Activated CD4-positive, alpha-beta T cell treated with anti-CD3 and anti-CD28 coated beads for 36 hours (primary cell): Measurements from ENCODE around the gene TAL1. TPM values are rescaled to one million over a fixed set of nuclear protein-coding genes. Genes with fewer than 3 reads are reported as not detected.

ENCODE experiments used
- ATAC-seq: fragments of 200-7000 bp; cut with Tn5 transposase; one replicate; pipeline ENCODE4 v1.10.0; 2021; ENCODE audit warnings: mild to moderate bottlenecking, moderate library complexity
- CTCF ChIA-PET: fragments of 350-600 bp; sonication (Branson Sonifier 250); formaldehyde crosslinking; loops from one replicate; lab custom pipeline; 2021; ENCODE audit warnings: antibody characterized with exemption; lab: Charles Lee
- POLR2A ChIA-PET: fragments of 350-600 bp; sonication (Branson Sonifier 250); formaldehyde crosslinking; loops from one replicate; lab custom pipeline; 2021; ENCODE audit warnings: antibody characterized with exemption, inconsistent platforms; lab: Charles Lee
- DNase-seq: peaks from one replicate; pipeline ENCODE4 v3.0.0-alpha.2; 2020
- H3K27ac Mint-ChIP-seq: one replicate; pipeline ENCODE4 v1.8.0; 2021; ENCODE audit warnings: mixed read lengths
- H3K27me3 Mint-ChIP-seq: one replicate; pipeline ENCODE4 v1.8.0; 2021; ENCODE audit warnings: mixed read lengths
- H3K36me3 Mint-ChIP-seq: one replicate; pipeline ENCODE4 v1.8.0; 2021; ENCODE audit warnings: low read depth, mixed read lengths
- H3K4me1 Mint-ChIP-seq: one replicate; pipeline ENCODE4 v1.8.0; 2021; ENCODE audit warnings: mixed read lengths
- H3K4me3 Mint-ChIP-seq: one replicate; pipeline ENCODE4 v1.8.0; 2021; ENCODE audit warnings: mild to moderate bottlenecking, moderate library complexity, mixed read lengths
- H3K9me3 Mint-ChIP-seq: one replicate; pipeline ENCODE4 v1.8.0; 2021; ENCODE audit warnings: low read depth, mixed read lengths
- intact Hi-C, 2 experiments: fragments of 100-400 bp; cut with DNase I in 1 of 2; cut with micrococcal nuclease in 1 of 2; formaldehyde crosslinking; loops; one replicate each; pipeline versions ENCODE4 v1.14.2 to v1.15.1; 2022 to 2024; cut with DNase I, micrococcal nuclease
- total RNA-seq, 2 experiments: library from RNA; stranded (reverse); gene quantifications; one replicate each; pipeline ENCODE4 v1.2.3, GENCODE V29; 2021

TAL1 gene
- total RNA-seq, 2 experiments from 2014 or later, result 0.19 TPM; not detected in 1

DNA sequence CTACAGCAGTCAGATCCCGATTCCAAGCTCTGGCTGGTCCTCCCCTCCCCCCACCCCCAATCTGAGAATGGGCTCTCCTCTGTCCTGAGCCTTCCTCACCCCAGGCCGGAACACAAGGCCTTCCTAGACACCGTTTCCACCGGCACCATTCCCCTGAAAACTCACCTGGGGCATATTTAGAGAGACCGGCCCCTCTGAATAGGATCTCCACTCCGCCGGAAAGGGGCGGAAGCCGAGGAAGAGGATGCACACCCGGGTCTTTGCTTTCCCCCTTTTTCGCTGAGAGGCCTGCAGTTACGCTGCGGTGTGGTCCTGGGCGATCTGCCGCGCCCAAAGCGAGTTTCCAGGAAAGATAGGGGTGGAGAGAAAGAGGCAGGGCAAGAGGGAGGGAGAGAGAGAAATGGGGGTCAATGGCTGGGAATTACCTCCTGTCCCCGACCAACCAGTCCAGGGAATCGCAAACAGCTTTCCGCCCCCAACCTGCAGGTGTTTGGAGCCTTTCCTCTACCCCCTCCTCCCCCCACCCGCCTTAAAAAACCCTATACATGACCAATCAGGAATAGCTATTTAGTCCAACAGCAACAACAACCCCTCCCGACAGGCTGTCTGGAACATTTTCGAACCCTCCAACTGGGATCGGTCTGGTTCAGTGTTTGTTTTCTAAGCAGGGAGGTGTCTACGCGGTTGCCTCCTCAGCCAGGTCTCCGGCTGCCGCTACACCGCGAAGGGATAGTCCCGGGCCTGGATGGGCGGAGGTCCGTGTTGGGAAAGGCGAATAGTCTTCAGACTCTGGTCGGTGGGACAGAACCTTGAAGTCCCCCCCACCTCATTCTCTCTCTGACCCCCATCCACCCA is 2.8 kb downstream of the TAL1 start:
- Mint-ChIP-seq H3K27me3 (peaks cover 72% of the 10 kb centered on the region), H3K4me1 (peaks cover 26% of the 10 kb centered on the region), H3K4me3 (no peak overlapping the region), H3K27ac (no peak overlapping the region), H3K36me3 (no peaks in the 10 kb centered on the region), H3K9me3 (no peaks in the 10 kb centered on the region)
- ATAC-seq (no peak), DNase-seq (no peak)
- ChIA-PET POLR2A (interaction anchor here (1.0 kb wide), 1 partner anchor 112 kb away, joined by 3 read pairs; no protein-coding TSS in a partner anchor), CTCF (interaction anchor here (0.7 to 3.1 kb wide), 6 partner anchors 34 to 873 kb away, joined by 3 to 9 read pairs (median 3); no protein-coding TSS in a partner anchor)
- intact Hi-C loops, result loop anchor here in 1 of 2 experiments (10.0 kb wide), 1 partner anchor 216 kb away; no protein-coding TSS in a partner anchor

- intact Hi-C loops, result loop anchor here in 1 of 2 experiments (10.0 kb wide), 1 partner anchor 216 kb away; no protein-coding TSS in a partner anchor
- H3K27me3 Mint-ChIP-seq, result peaks cover 65% of the 10 kb centered on the region
- no peak for DNase-seq
- peaks cover 26% of the 10 kb centered on the region for H3K4me1 Mint-ChIP-seq
- ChIA-PET CTCF (interaction anchor here (0.7 to 3.1 kb wide), 5 partner anchors 35 to 874 kb away, joined by 3 to 9 read pairs (median 3); no protein-coding TSS in a partner anchor), POLR2A (interaction anchor here (1.0 kb wide), 1 partner anchor 113 kb away, joined by 3 read pairs; no protein-coding TSS in a partner anchor)
- H3K27ac Mint-ChIP-seq, result no peak overlapping the region
- H3K9me3 Mint-ChIP-seq, result no peaks in the 10 kb centered on the region
- no peaks in the 10 kb centered on the region for H3K36me3 Mint-ChIP-seq
- no peak overlapping the region for H3K4me3 Mint-ChIP-seq
- no peak for ATAC-seq
Observed at GRCh38 chr1:47228644-47229030, 3.4 kb downstream of the TAL1 start.

- Mint-ChIP-seq H3K4me3 (no peak overlapping the region), H3K27me3 (peaks cover 55% of the 10 kb centered on the region), H3K36me3 (no peaks in the 10 kb centered on the region), H3K27ac (no peak overlapping the region), H3K9me3 (no peaks in the 10 kb centered on the region), H3K4me1 (peaks cover 26% of the 10 kb centered on the region)
- CTCF ChIA-PET, result interaction anchor here (0.7 to 3.1 kb wide), 4 partner anchors 35 to 209 kb away, joined by 3 to 9 read pairs (median 4); no protein-coding TSS in a partner anchor
- no peak for DNase-seq
- POLR2A ChIA-PET, result no interaction called here
- intact Hi-C loops, result loop anchor here in 1 of 2 experiments (10.0 kb wide), 1 partner anchor 217 kb away; no protein-coding TSS in a partner anchor
- ATAC-seq, result no peak
Observed at GRCh38 chr1:47227341-47228232, 4.4 kb downstream of the TAL1 start.

- no peaks in the 10 kb centered on the region for H3K36me3 Mint-ChIP-seq
- ChIA-PET CTCF (interaction anchor here (1.0 to 3.1 kb wide), 2 partner anchors 34 to 42 kb away, joined by 4 to 9 read pairs; no protein-coding TSS in a partner anchor), POLR2A (no interaction called here)
- intact Hi-C loops, result loop anchor here in 1 of 2 experiments (10.0 kb wide), 1 partner anchor 218 kb away; no protein-coding TSS in a partner anchor
- no peaks in the 10 kb centered on the region for H3K9me3 Mint-ChIP-seq
- no peak overlapping the region for H3K4me3 Mint-ChIP-seq
- DNase-seq (no peak), ATAC-seq (no peak)
- H3K27me3 Mint-ChIP-seq, result peaks cover 51% of the 10 kb centered on the region
- H3K4me1 Mint-ChIP-seq, result peaks cover 22% of the 10 kb centered on the region
- H3K27ac Mint-ChIP-seq, result no peak overlapping the region
Observed at GRCh38 chr1:47226839-47227215, 5.2 kb downstream of the TAL1 start.

- Mint-ChIP-seq H3K9me3 (no peaks in the 10 kb centered on the region), H3K4me1 (peaks cover 17% of the 10 kb centered on the region), H3K27ac (no peak overlapping the region), H3K4me3 (no peak overlapping the region), H3K36me3 (no peaks in the 10 kb centered on the region), H3K27me3 (peaks cover 46% of the 10 kb centered on the region)
- DNase-seq, result no peak
- no peak for ATAC-seq
- ChIA-PET CTCF (interaction anchor here (1.0 kb wide), 1 partner anchor 41 kb away, joined by 4 read pairs; no protein-coding TSS in a partner anchor), POLR2A (no interaction called here)
- intact Hi-C loops, result loop anchor here in 1 of 2 experiments (10.0 kb wide), 1 partner anchor 219 kb away; no protein-coding TSS in a partner anchor
Observed at GRCh38 chr1:47226121-47226838, 5.7 kb downstream of the TAL1 start.

GRCh38 chr1:47225430-47226100 is 6.5 kb downstream of the TAL1 start:
- no peak for DNase-seq
- Mint-ChIP-seq H3K27me3 (peaks cover 42% of the 10 kb centered on the region), H3K4me1 (peaks cover 11% of the 10 kb centered on the region), H3K36me3 (no peaks in the 10 kb centered on the region), H3K27ac (no peak overlapping the region), H3K9me3 (no peaks in the 10 kb centered on the region), H3K4me3 (no peak overlapping the region)
- ATAC-seq, result no peak
- POLR2A ChIA-PET, result no interaction called here
- CTCF ChIA-PET, result no interaction called here
- intact Hi-C loops, result loop anchor here in 1 of 2 experiments (10.0 kb wide), 1 partner anchor 219 kb away; no protein-coding TSS in a partner anchor

DNA sequence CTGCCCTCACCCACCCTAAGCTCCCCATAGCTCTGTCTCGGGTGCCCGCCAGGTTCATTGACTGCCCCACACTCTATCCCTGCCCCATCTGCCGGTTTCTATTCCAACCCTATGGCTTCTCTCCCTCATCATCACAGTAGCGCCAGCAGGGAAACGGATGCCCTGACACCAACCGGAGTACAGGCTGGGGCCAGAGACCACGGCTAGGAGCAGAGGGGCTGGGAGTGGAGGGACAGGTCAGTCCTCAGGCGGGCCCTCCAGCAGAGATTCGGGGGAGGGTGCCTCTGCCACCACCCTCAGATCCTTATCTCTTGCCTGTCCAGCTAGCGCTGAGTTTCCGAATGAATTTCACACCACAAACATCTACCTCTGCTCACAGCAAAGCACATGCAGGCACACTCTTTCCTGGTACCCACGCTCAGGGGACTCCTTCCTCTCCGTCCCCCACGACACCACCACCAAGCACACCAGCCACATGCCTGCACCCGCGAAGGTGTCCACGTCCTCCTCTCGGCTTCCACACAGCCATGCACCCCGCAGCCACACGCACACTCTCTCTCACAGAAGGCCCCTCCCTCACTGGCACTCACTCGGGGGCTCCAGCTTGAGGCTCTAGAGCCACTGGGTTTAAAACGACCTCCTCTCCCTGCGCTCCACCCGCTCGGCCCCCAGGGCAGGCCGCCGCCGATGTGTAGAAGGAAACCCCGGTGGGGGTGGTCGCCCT is 7.2 kb downstream of the TAL1 start:
- no peak for DNase-seq
- intact Hi-C loops, result loop anchor here in 1 of 2 experiments (10.0 kb wide), 1 partner anchor 220 kb away; no protein-coding TSS in a partner anchor
- ChIA-PET CTCF (interaction anchor here (1.0 kb wide), 1 partner anchor 485 kb away, joined by 3 read pairs; no protein-coding TSS in a partner anchor), POLR2A (no interaction called here)
- H3K27me3 Mint-ChIP-seq, result peaks cover 39% of the 10 kb centered on the region
- no peaks in the 10 kb centered on the region for H3K9me3 Mint-ChIP-seq
- peaks cover 5% of the 10 kb centered on the region for H3K4me1 Mint-ChIP-seq
- no peak overlapping the region for H3K27ac Mint-ChIP-seq
- no peaks in the 10 kb centered on the region for H3K36me3 Mint-ChIP-seq
- no peak overlapping the region for H3K4me3 Mint-ChIP-seq
- no peak for ATAC-seq

GRCh38 chr1:47223921-47224675 is 7.9 kb downstream of the TAL1 start:
- POLR2A ChIA-PET, result no interaction called here
- H3K9me3 Mint-ChIP-seq, result no peaks in the 10 kb centered on the region
- peaks cover 2% of the 10 kb centered on the region for H3K4me1 Mint-ChIP-seq
- H3K27me3 Mint-ChIP-seq, result peaks cover 32% of the 10 kb centered on the region
- no peak for ATAC-seq
- no peak for DNase-seq
- no peak overlapping the region for H3K27ac Mint-ChIP-seq
- H3K4me3 Mint-ChIP-seq, result no peak overlapping the region
- H3K36me3 Mint-ChIP-seq, result no peaks in the 10 kb centered on the region
- intact Hi-C loops, result loop anchor here (2.0 to 10.0 kb wide), 2 partner anchors 19 to 221 kb away; no protein-coding TSS in a partner anchor
- CTCF ChIA-PET, result interaction anchor here (1.0 kb wide), 1 partner anchor 486 kb away, joined by 3 read pairs; no protein-coding TSS in a partner anchor
